GM12864 (cell line): ENCODE results near the gene MAD1L1.

ENCODE experiments used
- DNase-seq: peaks from one replicate; pipeline ENCODE4 v3.0.0-alpha.2; 2011; ENCODE audit warnings: low read depth
- H3K4me3 ChIP-seq: 2 replicates; pipeline ENCODE4 v1.5.1; 2011; ENCODE audit warnings: mild to moderate bottlenecking, low read depth, low read length, control low read depth
- CTCF ChIP-seq: IDR thresholded peaks from 2 replicates; pipeline ENCODE4 v1.5.1; 2011; ENCODE audit warnings: low read depth, mild to moderate bottlenecking, moderate library complexity, low read length, control low read depth, inconsistent platforms; ENCODE audit errors: missing control alignments

Gene MAD1L1

GRCh38 chr7:1947586-1948217 is 285.0 kb downstream of the MAD1L1 start:
- H3K4me3 ChIP-seq: no peak overlapping the region
- no peak for DNase-seq
- TF ChIP-seq CTCF: no peak

DNA sequence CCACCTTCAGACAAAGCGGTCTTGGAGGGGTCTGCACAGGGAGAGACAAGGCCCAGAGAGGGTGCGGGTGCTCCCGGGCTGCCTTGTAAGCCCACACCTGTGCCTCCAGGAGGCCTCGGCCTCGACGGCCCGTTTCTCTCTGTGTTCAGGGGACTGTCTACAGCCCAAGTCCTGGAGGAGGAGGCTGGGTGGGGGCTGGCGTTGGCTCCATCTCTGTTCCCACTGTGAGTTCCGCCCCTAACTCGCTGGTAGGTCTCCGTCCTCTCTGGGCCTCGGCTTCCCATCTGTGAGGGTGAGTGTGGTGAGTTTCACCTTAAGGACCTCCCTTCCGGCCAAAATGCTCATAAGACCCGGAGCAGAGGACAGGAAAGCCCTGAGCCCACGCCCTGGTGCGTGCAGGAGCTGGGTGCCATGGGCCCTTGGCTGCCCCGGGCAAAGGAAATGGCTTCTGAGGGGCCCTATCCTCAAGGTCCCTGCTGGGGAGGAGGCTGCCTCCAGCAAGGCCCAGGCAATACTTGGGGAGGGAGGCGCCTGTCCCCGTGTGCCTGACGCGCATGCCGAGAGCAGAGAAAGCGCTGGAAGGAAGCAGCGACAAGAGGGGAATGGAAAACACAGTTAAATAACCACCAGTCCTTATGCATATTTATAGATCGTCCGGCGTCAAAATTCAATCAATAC is 285.8 kb downstream of the MAD1L1 start:
- H3K4me3 ChIP-seq: no peak overlapping the region
- no peak for TF ChIP-seq CTCF
- no peak for DNase-seq

- no peak for TF ChIP-seq CTCF
- H3K4me3 ChIP-seq: no peak overlapping the region
- no peak for DNase-seq
Measured at GRCh38 chr7:1946025-1946772, 286.5 kb downstream of the MAD1L1 start.

DNA sequence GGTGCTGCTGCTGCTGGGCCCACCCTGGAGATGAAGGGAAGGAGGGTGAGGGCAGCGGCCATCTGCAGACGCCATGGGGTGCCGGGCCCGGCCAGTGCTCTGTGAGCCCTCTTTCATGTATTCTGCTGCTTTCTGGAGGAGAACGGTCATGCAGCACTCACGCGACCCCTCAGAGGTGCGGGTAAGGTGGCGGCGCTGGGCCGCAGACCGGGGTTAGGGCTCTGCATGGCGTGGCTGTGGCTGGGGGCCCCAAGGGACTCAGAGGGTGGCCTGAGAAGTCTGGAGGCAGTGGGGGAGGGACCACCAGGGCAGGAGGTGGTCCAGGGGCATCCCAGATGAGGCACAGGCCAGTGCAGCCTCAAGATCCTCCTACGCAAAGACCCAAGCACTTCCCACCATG is 287.2 kb downstream of the MAD1L1 start:
- no peak overlapping the region for H3K4me3 ChIP-seq
- DNase-seq: no peak
- no peak for TF ChIP-seq CTCF

DNA sequence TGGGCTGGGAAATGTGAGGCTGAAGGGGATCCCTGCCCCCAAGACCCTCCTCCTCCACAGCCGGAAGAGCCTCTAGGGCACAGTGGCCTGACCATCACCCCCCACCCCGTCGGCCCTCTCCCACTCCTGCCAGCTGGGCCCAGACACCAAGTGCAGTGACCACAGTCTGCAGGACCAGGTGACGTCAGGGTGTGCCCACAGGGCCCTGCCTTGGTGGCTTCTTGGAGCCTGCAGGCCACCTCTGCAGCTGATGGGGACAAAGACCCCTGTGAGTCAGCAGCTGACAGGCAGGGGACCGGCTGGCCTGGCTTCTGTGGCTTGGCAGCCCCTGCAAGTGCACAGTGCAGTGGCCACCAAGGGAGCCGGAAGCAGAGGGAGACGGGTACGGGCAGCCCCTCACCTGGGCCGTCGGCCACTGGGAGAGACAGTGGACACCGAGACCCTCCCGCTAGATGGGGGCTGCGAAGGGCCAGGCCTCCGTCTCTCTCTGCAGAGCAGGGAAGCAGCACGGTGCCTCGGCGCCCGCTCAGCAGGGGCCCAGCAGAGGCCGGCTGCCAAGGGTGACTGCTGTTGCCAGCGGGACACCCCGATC is 288.0 kb downstream of the MAD1L1 start:
- no peak overlapping the region for H3K4me3 ChIP-seq
- TF ChIP-seq CTCF: no peak
- no peak for DNase-seq

GRCh38 chr7:1943933-1944618 is 288.7 kb downstream of the MAD1L1 start:
- no peak for DNase-seq
- TF ChIP-seq CTCF: no peak
- no peak overlapping the region for H3K4me3 ChIP-seq
